ENCODE measurements around the gene KRT3.
"Not testable (repeated sequence)": the region's sequence is repeated elsewhere in the genome, so short reads cannot be mapped to it uniquely, and the experiment has no call there.

Gene KRT3

GRCh38 chr12:52777566-52777965, 18.4 kb downstream of the KRT3 start:
- no peak for DNase-seq

GRCh38 chr12:52776913-52777395, 19.0 kb downstream of the KRT3 start, which contains the start of gene KRT76:
KRT76 (minus strand) TSS chr12:52777345; CDS start chr12:52777291, 54 bp downstream.
- no peak for DNase-seq

- no peak for DNase-seq
These were observed 19.5 kb downstream of the KRT3 start for GRCh38 chr12:52776435-52776834.

GRCh38 chr12:52774629-52775250, 21.2 kb downstream of the KRT3 start:
- no peak for DNase-seq

- no peak for DNase-seq
These were observed 23.1 kb downstream of the KRT3 start for GRCh38 chr12:52772772-52773171.

- no peak for DNase-seq
These were observed 23.7 kb downstream of the KRT3 start for GRCh38 chr12:52772188-52772587.

- DNase-seq: no peak
These were observed 24.4 kb downstream of the KRT3 start for GRCh38 chr12:52771505-52771904.

GRCh38 chr12:52771088-52771487, 24.8 kb downstream of the KRT3 start:
- DNase-seq: no peak

GRCh38 chr12:52769946-52770345, 26.0 kb downstream of the KRT3 start:
- no peak for DNase-seq

- DNase-seq: no peak
These were observed 26.6 kb downstream of the KRT3 start for GRCh38 chr12:52769354-52769753.

GRCh38 chr12:52768479-52769200, 27.3 kb downstream of the KRT3 start:
- no peak for DNase-seq

GRCh38 chr12:52767427-52767826, 28.5 kb downstream of the KRT3 start:
- no peak for DNase-seq

GRCh38 chr12:52767020-52767379, 28.9 kb downstream of the KRT3 start:
- DNase-seq: no peak

- no peak for DNase-seq
These were observed 29.4 kb downstream of the KRT3 start for GRCh38 chr12:52766351-52767019.

GRCh38 chr12:52765702-52766101, 30.2 kb downstream of the KRT3 start:
- DNase-seq: no peak

GRCh38 chr12:52763991-52764390, 31.9 kb downstream of the KRT3 start:
- no peak for DNase-seq

GRCh38 chr12:52763036-52763659, 32.8 kb downstream of the KRT3 start:
- DNase-seq: no peak

- DNase-seq: no peak
These were observed 34.1 kb downstream of the KRT3 start for GRCh38 chr12:52761802-52762201.

GRCh38 chr12:52761218-52761617, 34.7 kb downstream of the KRT3 start:
- DNase-seq: not testable (repeated sequence)

GRCh38 chr12:52760623-52761022, 35.3 kb downstream of the KRT3 start:
- no peak for DNase-seq

GRCh38 chr12:52759695-52760094, 36.2 kb downstream of the KRT3 start:
- no peak for DNase-seq

GRCh38 chr12:52759218-52759617, 36.7 kb downstream of the KRT3 start:
- DNase-seq: no peak

GRCh38 chr12:52757449-52758176, 38.3 kb downstream of the KRT3 start:
- DNase-seq: no peak

Measured in AML-193 (cell line).